Measurements from ENCODE around the gene ZSCAN2.

The ZSCAN2 gene

DNA sequence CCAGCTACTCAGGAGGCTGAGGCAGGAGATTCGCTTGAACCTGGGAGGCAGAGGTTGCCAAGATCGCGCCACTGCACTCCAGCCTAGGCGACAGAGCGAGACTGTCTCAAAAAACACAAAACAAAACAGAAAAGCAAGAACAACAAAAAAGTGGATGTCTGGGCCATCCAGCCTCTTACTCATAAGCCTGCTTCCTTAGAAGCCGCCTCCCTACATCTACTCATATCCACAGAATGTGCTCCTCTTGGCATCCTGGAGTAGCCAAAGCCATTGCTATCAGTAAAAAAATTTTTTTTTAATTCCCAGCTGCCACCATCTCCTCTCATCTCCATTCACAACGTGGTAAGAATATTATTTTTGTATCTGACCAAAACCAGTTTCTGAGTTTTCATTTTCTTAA, 10.8 kb downstream of the ZSCAN2 start:
- H3K27ac ChIP-seq = no peak overlapping the region
- TF ChIP-seq ZFX (IDR thresholded peaks at IDR 0.05; ENCODE audit: borderline replicate concordance) = no peak
- TF ChIP-seq, protein P1, sequence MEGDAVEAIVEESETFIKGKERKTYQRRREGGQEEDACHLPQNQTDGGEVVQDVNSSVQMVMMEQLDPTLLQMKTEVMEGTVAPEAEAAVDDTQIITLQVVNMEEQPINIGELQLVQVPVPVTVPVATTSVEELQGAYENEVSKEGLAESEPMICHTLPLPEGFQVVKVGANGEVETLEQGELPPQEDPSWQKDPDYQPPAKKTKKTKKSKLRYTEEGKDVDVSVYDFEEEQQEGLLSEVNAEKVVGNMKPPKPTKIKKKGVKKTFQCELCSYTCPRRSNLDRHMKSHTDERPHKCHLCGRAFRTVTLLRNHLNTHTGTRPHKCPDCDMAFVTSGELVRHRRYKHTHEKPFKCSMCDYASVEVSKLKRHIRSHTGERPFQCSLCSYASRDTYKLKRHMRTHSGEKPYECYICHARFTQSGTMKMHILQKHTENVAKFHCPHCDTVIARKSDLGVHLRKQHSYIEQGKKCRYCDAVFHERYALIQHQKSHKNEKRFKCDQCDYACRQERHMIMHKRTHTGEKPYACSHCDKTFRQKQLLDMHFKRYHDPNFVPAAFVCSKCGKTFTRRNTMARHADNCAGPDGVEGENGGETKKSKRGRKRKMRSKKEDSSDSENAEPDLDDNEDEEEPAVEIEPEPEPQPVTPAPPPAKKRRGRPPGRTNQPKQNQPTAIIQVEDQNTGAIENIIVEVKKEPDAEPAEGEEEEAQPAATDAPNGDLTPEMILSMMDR (IDR thresholded peaks at IDR 0.05) = no peak

DNA sequence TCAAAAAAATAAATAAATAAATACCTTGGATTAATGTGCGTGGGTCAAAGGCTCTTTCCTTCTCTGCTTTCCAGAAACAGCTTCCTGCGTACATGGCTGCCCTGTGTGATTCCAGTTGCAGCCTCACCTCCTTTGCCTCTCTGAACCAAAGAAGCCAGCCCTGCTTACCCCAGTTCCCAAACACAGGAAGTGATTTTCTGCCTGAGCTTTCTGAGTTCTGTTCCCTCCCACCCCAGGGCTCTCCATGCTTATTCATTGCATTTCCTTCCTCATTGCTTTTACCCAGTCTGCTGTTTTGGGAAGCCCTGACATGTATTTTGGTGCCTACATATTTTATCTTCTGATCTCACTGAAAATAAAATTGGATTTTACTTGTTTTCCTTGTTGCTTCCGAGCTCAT, 15.4 kb downstream of the ZSCAN2 start:
- no peak overlapping the region for H3K27ac ChIP-seq
- TF ChIP-seq, protein P1 (IDR thresholded peaks at IDR 0.05) = no peak
- no peak for TF ChIP-seq ZFX (IDR thresholded peaks at IDR 0.05; ENCODE audit: borderline replicate concordance)

DNA sequence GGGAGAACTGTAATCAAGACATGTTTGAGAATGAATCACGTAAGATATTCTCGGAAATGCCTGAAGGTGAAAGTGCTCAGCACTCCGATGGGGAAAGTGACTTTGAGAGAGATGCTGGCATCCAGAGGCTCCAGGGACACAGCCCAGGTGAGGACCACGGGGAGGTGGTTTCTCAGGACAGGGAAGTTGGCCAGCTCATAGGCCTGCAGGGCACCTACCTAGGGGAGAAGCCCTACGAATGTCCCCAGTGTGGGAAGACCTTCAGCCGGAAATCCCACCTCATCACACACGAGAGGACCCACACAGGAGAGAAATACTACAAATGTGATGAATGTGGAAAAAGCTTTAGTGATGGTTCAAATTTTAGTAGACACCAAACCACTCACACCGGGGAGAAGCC, 19.8 kb downstream of the ZSCAN2 start:
- TF ChIP-seq, protein P1 (IDR thresholded peaks at IDR 0.05) = no peak
- no peak for TF ChIP-seq ZFX (IDR thresholded peaks at IDR 0.05; ENCODE audit: borderline replicate concordance)
- H3K27ac ChIP-seq = no peak overlapping the region

DNA sequence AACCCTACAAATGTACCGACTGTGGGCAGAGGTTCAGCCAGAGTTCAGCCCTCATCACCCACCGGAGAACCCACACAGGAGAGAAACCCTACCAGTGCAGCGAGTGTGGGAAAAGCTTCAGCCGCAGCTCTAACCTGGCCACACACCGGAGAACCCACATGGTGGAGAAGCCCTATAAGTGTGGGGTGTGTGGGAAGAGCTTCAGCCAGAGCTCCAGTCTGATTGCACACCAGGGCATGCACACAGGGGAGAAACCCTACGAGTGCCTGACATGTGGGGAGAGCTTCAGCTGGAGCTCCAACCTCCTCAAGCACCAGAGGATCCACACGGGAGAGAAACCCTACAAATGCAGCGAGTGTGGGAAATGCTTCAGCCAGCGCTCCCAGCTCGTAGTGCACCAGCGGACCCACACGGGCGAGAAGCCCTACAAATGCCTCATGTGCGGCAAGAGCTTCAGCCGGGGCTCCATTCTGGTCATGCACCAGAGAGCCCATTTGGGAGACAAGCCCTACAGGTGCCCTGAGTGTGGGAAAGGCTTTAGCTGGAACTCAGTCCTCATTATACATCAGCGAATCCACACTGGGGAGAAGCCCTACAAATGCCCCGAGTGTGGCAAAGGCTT, 20.7 kb downstream of the ZSCAN2 start:
- no peak overlapping the region for H3K27ac ChIP-seq
- TF ChIP-seq ZFX (IDR thresholded peaks at IDR 0.05; ENCODE audit: borderline replicate concordance) = no peak
- TF ChIP-seq, protein P1 (IDR thresholded peaks at IDR 0.05) = no peak

DNA sequence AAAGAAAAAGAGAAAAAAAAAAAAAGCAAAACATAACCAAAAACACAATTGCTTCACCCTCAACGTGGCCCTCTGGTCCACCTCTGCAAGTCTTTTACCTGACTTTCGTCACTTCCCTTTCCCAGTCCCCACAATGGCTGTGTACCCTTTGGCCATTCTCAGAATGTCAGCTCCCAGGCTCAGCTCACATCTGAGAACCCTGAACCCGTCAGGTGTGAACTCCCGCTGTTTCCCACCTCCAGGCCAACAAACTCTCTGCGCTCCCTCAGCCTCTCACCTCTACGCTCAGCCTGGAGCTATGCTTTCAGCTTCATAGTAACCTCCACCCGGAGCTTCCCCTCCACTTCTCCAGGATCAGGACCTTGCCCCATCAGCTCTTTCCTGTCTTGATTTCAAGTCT, 23.6 kb downstream of the ZSCAN2 start:
- H3K27ac ChIP-seq = no peak overlapping the region
- TF ChIP-seq ZFX (IDR thresholded peaks at IDR 0.05; ENCODE audit: borderline replicate concordance) = no peak
- TF ChIP-seq, protein P1 (IDR thresholded peaks at IDR 0.05) = no peak

DNA sequence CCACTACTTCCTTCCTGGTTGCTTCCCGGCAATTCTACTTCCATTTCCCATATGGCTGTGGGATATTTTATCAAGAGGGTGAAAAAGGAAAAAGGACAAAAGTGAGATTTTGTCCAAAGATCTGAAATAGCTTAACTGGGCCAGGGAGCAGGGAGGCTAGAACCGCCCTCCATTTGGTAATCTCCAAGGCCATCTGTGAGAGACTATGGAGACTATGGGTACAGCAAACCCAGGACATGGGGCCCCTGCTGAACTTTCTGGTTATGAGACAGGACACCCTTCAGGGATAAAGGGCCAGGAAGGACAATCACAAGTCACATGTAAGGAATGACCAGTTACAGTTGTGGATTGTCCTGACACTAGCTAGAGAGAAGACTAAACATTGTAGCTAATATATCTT, 24.3 kb downstream of the ZSCAN2 start:
- no peak overlapping the region for H3K27ac ChIP-seq
- no peak for TF ChIP-seq ZFX (IDR thresholded peaks at IDR 0.05; ENCODE audit: borderline replicate concordance)
- TF ChIP-seq, protein P1 (IDR thresholded peaks at IDR 0.05) = no peak

DNA sequence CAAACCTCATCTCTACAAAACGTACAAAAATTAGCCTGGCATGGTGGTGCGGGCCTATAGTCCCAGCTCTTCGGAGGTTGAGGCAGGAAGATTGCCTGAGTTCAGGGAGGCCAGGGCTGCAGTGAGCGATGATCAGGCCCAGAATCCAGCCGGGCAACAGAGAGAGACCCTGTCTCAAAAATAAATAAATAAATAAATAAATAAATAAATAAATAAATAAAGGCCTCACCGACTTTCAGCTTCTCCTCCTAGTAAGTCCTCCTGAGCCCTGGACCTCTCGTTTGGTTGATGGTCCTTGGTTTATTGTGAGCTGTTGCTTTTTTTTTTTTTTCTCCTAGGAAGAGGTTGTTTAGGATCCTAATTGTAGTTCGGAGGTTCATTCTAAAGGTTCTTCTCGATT, 28.2 kb downstream of the ZSCAN2 start:
- no peak for TF ChIP-seq ZFX (IDR thresholded peaks at IDR 0.05; ENCODE audit: borderline replicate concordance)
- TF ChIP-seq, protein P1 (IDR thresholded peaks at IDR 0.05) = no peak

More for the DNA sequence above, 28.2 kb downstream of the ZSCAN2 start:
- H3K27ac ChIP-seq = no peak overlapping the region
